ENCODE measurements around the gene VSTM1. TPM values are rescaled to one million over a fixed set of nuclear protein-coding genes. Genes with fewer than 3 reads are reported as not detected.
"Not testable (repeated sequence)": the region's sequence is repeated elsewhere in the genome, so short reads cannot be mapped to it uniquely, and the experiment has no call there.

The VSTM1 gene
- total and polyA plus RNA-seq, 5 donors: not detected

GRCh38 chr19:54069470-54069869 lies 5.8 kb upstream of the VSTM1 start:
- no peak overlapping the region for H3K4me3 ChIP-seq (ENCODE audit: low read length)
- WGBS: 62% methylated on average over 5 of the region's 5 CpGs
- peaks cover 4% of the 10 kb centered on the region for H3K9me3 ChIP-seq (ENCODE audit: control insufficient read depth, low read length)
- no peaks in the 10 kb centered on the region for H3K4me1 ChIP-seq (ENCODE audit: control insufficient read depth, insufficient read depth, low read length)
- H3K27me3 ChIP-seq (ENCODE audit: control insufficient read depth, insufficient read depth): no peaks in the 10 kb centered on the region
- ATAC-seq: no peak
- intact Hi-C loops (cut with DNase I): no loop called here
- DNase-seq: no peak
- H3K27ac ChIP-seq (ENCODE audit: low read length): no peak overlapping the region

- Histone ChIP-seq H3K27me3 (ENCODE audit: control insufficient read depth, insufficient read depth) (no peaks in the 10 kb centered on the region), H3K9me3 (ENCODE audit: control insufficient read depth, low read length) (no peaks in the 10 kb centered on the region), H3K4me3 (ENCODE audit: low read length) (no peak overlapping the region), H3K4me1 (ENCODE audit: control insufficient read depth, insufficient read depth, low read length) (no peaks in the 10 kb centered on the region), H3K27ac (ENCODE audit: low read length) (no peak overlapping the region)
- WGBS: 69% methylated on average over 9 of the region's 9 CpGs
- DNase-seq: peak in 1 of 3 donors; percentile 54
- intact Hi-C loops (cut with DNase I): no loop called here
- no peak for ATAC-seq
Observed at GRCh38 chr19:54062643-54063042, 1.1 kb downstream of the VSTM1 start.

- no peaks in the 10 kb centered on the region for H3K4me1 ChIP-seq (ENCODE audit: control insufficient read depth, insufficient read depth, low read length)
- 80% methylated on average over 4 of the region's 4 CpGs for WGBS
- intact Hi-C loops (cut with DNase I): no loop called here
- H3K27ac ChIP-seq (ENCODE audit: low read length): no peak overlapping the region
- DNase-seq (no peak), ATAC-seq (no peak)
- no peaks in the 10 kb centered on the region for H3K9me3 ChIP-seq (ENCODE audit: control insufficient read depth, low read length)
- H3K4me3 ChIP-seq (ENCODE audit: low read length): no peak overlapping the region
- H3K27me3 ChIP-seq (ENCODE audit: control insufficient read depth, insufficient read depth): no peaks in the 10 kb centered on the region
Observed at GRCh38 chr19:54047616-54048015, 16.1 kb downstream of the VSTM1 start.

- ATAC-seq (no peak), DNase-seq (no peak)
- no peaks in the 10 kb centered on the region for H3K27me3 ChIP-seq (ENCODE audit: control insufficient read depth, insufficient read depth)
Observed at GRCh38 chr19:54045771-54046170, 17.9 kb downstream of the VSTM1 start.

GRCh38 chr19:54042989-54043388 lies 20.7 kb downstream of the VSTM1 start:
- 77% methylated on average over 3 of the region's 3 CpGs for WGBS
- intact Hi-C loops (cut with DNase I): no loop called here
- Histone ChIP-seq H3K4me3 (ENCODE audit: low read length) (no peak overlapping the region), H3K27me3 (ENCODE audit: control insufficient read depth, insufficient read depth) (no peaks in the 10 kb centered on the region), H3K27ac (ENCODE audit: low read length) (no peak overlapping the region), H3K9me3 (ENCODE audit: control insufficient read depth, low read length) (no peaks in the 10 kb centered on the region), H3K4me1 (ENCODE audit: control insufficient read depth, insufficient read depth, low read length) (no peaks in the 10 kb centered on the region)
- ATAC-seq (no peak), DNase-seq (no peak)

More at GRCh38 chr19:54045771-54046170, 17.9 kb downstream of the VSTM1 start:
- WGBS: 84% methylated on average over 2 of the region's 2 CpGs
- intact Hi-C loops (cut with DNase I): no loop called here
- H3K9me3 ChIP-seq (ENCODE audit: control insufficient read depth, low read length): no peaks in the 10 kb centered on the region
- no peak overlapping the region for H3K27ac ChIP-seq (ENCODE audit: low read length)
- H3K4me3 ChIP-seq (ENCODE audit: low read length): no peak overlapping the region
- no peaks in the 10 kb centered on the region for H3K4me1 ChIP-seq (ENCODE audit: control insufficient read depth, insufficient read depth, low read length)

- WGBS: 54% methylated on average over 9 of the region's 9 CpGs
- no peaks in the 10 kb centered on the region for H3K9me3 ChIP-seq (ENCODE audit: control insufficient read depth, low read length)
- intact Hi-C loops (cut with DNase I): no loop called here
- no peak overlapping the region for H3K27ac ChIP-seq (ENCODE audit: low read length)
- ATAC-seq (no peak), DNase-seq (no peak)
- no peaks in the 10 kb centered on the region for H3K4me1 ChIP-seq (ENCODE audit: control insufficient read depth, insufficient read depth, low read length)
- H3K4me3 ChIP-seq (ENCODE audit: low read length): no peak overlapping the region
- no peaks in the 10 kb centered on the region for H3K27me3 ChIP-seq (ENCODE audit: control insufficient read depth, insufficient read depth)
Observed at GRCh38 chr19:54041969-54042606, 21.6 kb downstream of the VSTM1 start.

- Histone ChIP-seq H3K4me3 (ENCODE audit: low read length) (no peak overlapping the region), H3K27me3 (ENCODE audit: control insufficient read depth, insufficient read depth) (no peaks in the 10 kb centered on the region), H3K27ac (ENCODE audit: low read length) (no peak overlapping the region), H3K4me1 (ENCODE audit: control insufficient read depth, insufficient read depth, low read length) (no peaks in the 10 kb centered on the region), H3K9me3 (ENCODE audit: control insufficient read depth, low read length) (no peaks in the 10 kb centered on the region)
- no peak for ATAC-seq
- WGBS: 82% methylated on average over 4 of the region's 4 CpGs
- intact Hi-C loops (cut with DNase I): no loop called here
- no peak for DNase-seq
Observed at GRCh38 chr19:54040003-54040402, 23.7 kb downstream of the VSTM1 start.

GRCh38 chr19:54036542-54036941 lies 27.2 kb downstream of the VSTM1 start:
- H3K4me3 ChIP-seq (ENCODE audit: low read length); H3K9me3 ChIP-seq (ENCODE audit: control insufficient read depth, low read length); H3K27me3 ChIP-seq (ENCODE audit: control insufficient read depth, insufficient read depth); H3K27ac ChIP-seq (ENCODE audit: low read length); H3K4me1 ChIP-seq (ENCODE audit: control insufficient read depth, insufficient read depth, low read length); ATAC-seq; DNase-seq; intact Hi-C loops (cut with DNase I): not testable (repeated sequence)
- WGBS: 78% methylated on average over 5 of the region's 5 CpGs

- Histone ChIP-seq H3K27me3 (ENCODE audit: control insufficient read depth, insufficient read depth) (no peaks in the 10 kb centered on the region), H3K9me3 (ENCODE audit: control insufficient read depth, low read length) (no peaks in the 10 kb centered on the region), H3K4me3 (ENCODE audit: low read length) (no peak overlapping the region), H3K27ac (ENCODE audit: low read length) (no peak overlapping the region), H3K4me1 (ENCODE audit: control insufficient read depth, insufficient read depth, low read length) (no peaks in the 10 kb centered on the region)
- DNase-seq (no peak), ATAC-seq (no peak)
- WGBS: 54% methylated on average over 4 of the region's 4 CpGs
- intact Hi-C loops (cut with DNase I): no loop called here
Observed at GRCh38 chr19:54035215-54036178, 28.2 kb downstream of the VSTM1 start.

- no peak overlapping the region for H3K4me3 ChIP-seq (ENCODE audit: low read length)
- H3K27me3 ChIP-seq (ENCODE audit: control insufficient read depth, insufficient read depth): no peaks in the 10 kb centered on the region
- 37% methylated on average over 13 of the region's 13 CpGs for WGBS
Observed at GRCh38 chr19:54030895-54031586, 32.7 kb downstream of the VSTM1 start.

More at GRCh38 chr19:54030895-54031586, 32.7 kb downstream of the VSTM1 start:
- no peaks in the 10 kb centered on the region for H3K9me3 ChIP-seq (ENCODE audit: control insufficient read depth, low read length)
- no peak overlapping the region for H3K27ac ChIP-seq (ENCODE audit: low read length)
- no peaks in the 10 kb centered on the region for H3K4me1 ChIP-seq (ENCODE audit: control insufficient read depth, insufficient read depth, low read length)
- DNase-seq (no peak), ATAC-seq (no peak)
- intact Hi-C loops (cut with DNase I): no loop called here
